ENCODE measurements around the gene PITPNM3.

Gene PITPNM3

DNA sequence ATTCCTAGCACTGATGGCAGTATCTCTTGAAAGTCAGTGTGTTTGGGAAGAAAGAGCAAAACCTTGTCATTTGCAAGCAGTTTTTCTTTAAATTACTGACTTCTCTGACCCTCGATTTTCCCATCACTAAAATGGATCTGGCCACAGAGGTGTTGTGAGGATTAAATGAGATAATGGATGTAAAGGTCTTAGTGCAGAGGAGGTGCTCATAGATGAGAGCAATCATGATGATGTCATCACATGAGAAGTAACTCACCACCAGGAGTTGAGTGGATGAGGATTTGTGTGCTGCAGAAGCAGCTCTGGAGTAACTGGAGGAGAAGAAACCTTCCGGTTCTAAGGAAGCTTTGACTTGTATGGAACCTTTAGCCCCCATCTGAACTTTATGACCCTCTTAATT is 30.6 kb downstream of the PITPNM3 start:
- Histone ChIP-seq H2AFZ (ENCODE audit: low read length) (no peak overlapping the region), H3K9me2 (replicated peaks; ENCODE audit: low read depth, low read length) (no peaks in the 10 kb centered on the region), H3K9me3 (ENCODE audit: insufficient read depth, low read depth, low read length) (no peaks in the 10 kb centered on the region), H3K4me1 (ENCODE audit: insufficient read depth, low read length, poor library complexity, severe bottlenecking) (no peaks in the 10 kb centered on the region), H3K79me2 (ENCODE audit: insufficient read depth, low read length) (no peaks in the 10 kb centered on the region), H4K20me1 (ENCODE audit: insufficient read depth, low read length, poor library complexity, severe bottlenecking) (no peaks in the 10 kb centered on the region), H3F3A (ENCODE audit: low read depth) (no peaks in the 10 kb centered on the region), H3K4me3 (ENCODE audit: low read length, poor library complexity, severe bottlenecking) (no peak overlapping the region), H3K36me3 (ENCODE audit: insufficient read depth, low read length) (no peaks in the 10 kb centered on the region), H3K4me2 (ENCODE audit: low read depth, low read length, poor library complexity, severe bottlenecking) (no peak overlapping the region), H3K9ac (ENCODE audit: low read depth, low read length, poor library complexity, severe bottlenecking) (no peak overlapping the region), H3K27me3 (ENCODE audit: insufficient read depth, low read length, poor library complexity, severe bottlenecking) (no peaks in the 10 kb centered on the region)
- TF ChIP-seq EZH2phosphoT487 (IDR thresholded peaks at IDR 0.05; ENCODE audit: borderline replicate concordance): no peak
- TF ChIP-seq, protein P1, sequence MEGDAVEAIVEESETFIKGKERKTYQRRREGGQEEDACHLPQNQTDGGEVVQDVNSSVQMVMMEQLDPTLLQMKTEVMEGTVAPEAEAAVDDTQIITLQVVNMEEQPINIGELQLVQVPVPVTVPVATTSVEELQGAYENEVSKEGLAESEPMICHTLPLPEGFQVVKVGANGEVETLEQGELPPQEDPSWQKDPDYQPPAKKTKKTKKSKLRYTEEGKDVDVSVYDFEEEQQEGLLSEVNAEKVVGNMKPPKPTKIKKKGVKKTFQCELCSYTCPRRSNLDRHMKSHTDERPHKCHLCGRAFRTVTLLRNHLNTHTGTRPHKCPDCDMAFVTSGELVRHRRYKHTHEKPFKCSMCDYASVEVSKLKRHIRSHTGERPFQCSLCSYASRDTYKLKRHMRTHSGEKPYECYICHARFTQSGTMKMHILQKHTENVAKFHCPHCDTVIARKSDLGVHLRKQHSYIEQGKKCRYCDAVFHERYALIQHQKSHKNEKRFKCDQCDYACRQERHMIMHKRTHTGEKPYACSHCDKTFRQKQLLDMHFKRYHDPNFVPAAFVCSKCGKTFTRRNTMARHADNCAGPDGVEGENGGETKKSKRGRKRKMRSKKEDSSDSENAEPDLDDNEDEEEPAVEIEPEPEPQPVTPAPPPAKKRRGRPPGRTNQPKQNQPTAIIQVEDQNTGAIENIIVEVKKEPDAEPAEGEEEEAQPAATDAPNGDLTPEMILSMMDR (conservative IDR thresholded peaks at IDR 0.05; ENCODE audit: low read length): no peak

DNA sequence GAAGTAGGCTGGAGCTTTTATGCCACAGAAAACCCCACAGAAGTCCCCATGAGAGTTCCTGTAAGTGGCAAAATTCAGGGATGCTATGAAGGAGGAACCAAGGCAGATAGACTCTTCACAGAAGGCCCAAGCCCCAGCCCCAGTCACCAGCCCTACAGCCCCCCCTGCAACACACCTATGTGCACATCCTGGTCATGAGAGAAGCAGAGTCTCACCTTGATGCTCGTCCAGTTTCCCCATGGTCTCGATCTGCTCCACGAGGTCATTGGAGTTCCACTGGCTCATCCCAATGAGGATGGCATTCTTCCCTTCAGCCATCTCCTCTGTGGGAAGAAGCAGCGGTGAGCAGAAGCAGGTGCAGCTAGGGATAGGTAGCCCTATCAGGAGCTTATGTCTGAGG is 31.2 kb downstream of the PITPNM3 start:
- no peaks in the 10 kb centered on the region for H4K20me1 ChIP-seq (ENCODE audit: insufficient read depth, low read length, poor library complexity, severe bottlenecking)
- no peaks in the 10 kb centered on the region for H3K79me2 ChIP-seq (ENCODE audit: insufficient read depth, low read length)
- H3K4me3 ChIP-seq (ENCODE audit: low read length, poor library complexity, severe bottlenecking): no peak overlapping the region
- TF ChIP-seq EZH2phosphoT487 (IDR thresholded peaks at IDR 0.05; ENCODE audit: borderline replicate concordance): no peak
- TF ChIP-seq, protein P1 (conservative IDR thresholded peaks at IDR 0.05; ENCODE audit: low read length): no peak
- no peak overlapping the region for H3K9ac ChIP-seq (ENCODE audit: low read depth, low read length, poor library complexity, severe bottlenecking)
- H3K36me3 ChIP-seq (ENCODE audit: insufficient read depth, low read length): no peaks in the 10 kb centered on the region
- no peak overlapping the region for H3K4me2 ChIP-seq (ENCODE audit: low read depth, low read length, poor library complexity, severe bottlenecking)
- no peaks in the 10 kb centered on the region for H3K27me3 ChIP-seq (ENCODE audit: insufficient read depth, low read length, poor library complexity, severe bottlenecking)
- no peaks in the 10 kb centered on the region for H3K4me1 ChIP-seq (ENCODE audit: insufficient read depth, low read length, poor library complexity, severe bottlenecking)
- no peaks in the 10 kb centered on the region for H3K9me2 ChIP-seq (replicated peaks; ENCODE audit: low read depth, low read length)
- no peak overlapping the region for H2AFZ ChIP-seq (ENCODE audit: low read length)
- no peaks in the 10 kb centered on the region for H3F3A ChIP-seq (ENCODE audit: low read depth)
- no peaks in the 10 kb centered on the region for H3K9me3 ChIP-seq (ENCODE audit: insufficient read depth, low read depth, low read length)

DNA sequence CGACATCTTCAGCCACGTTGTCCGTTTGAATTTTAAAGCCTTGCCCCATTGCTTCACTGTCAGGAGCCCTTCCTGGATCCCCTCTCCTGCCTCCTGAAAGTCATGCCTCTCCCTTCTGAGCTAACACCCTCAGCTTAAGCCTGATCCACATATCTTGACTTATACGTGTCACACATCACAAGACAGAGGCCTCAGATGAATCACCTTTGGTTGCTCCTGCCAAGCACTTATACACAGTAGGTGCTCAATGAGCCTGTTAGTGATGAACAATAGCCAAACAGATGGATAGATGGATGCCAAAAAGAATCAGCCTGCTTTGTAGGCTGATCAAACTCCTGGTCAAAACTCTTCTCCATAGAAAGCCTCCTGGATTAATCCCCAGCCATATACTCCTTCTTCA is 31.8 kb downstream of the PITPNM3 start:
- Histone ChIP-seq H3K9me3 (ENCODE audit: insufficient read depth, low read depth, low read length) (no peaks in the 10 kb centered on the region), H3K27me3 (ENCODE audit: insufficient read depth, low read length, poor library complexity, severe bottlenecking) (no peaks in the 10 kb centered on the region), H3K9me2 (replicated peaks; ENCODE audit: low read depth, low read length) (no peaks in the 10 kb centered on the region), H3K79me2 (ENCODE audit: insufficient read depth, low read length) (no peaks in the 10 kb centered on the region), H3K36me3 (ENCODE audit: insufficient read depth, low read length) (no peaks in the 10 kb centered on the region), H4K20me1 (ENCODE audit: insufficient read depth, low read length, poor library complexity, severe bottlenecking) (no peaks in the 10 kb centered on the region), H3K4me3 (ENCODE audit: low read length, poor library complexity, severe bottlenecking) (no peak overlapping the region), H3F3A (ENCODE audit: low read depth) (no peaks in the 10 kb centered on the region), H3K9ac (ENCODE audit: low read depth, low read length, poor library complexity, severe bottlenecking) (no peak overlapping the region), H3K4me2 (ENCODE audit: low read depth, low read length, poor library complexity, severe bottlenecking) (no peak overlapping the region), H2AFZ (ENCODE audit: low read length) (no peak overlapping the region), H3K4me1 (ENCODE audit: insufficient read depth, low read length, poor library complexity, severe bottlenecking) (no peaks in the 10 kb centered on the region)
- TF ChIP-seq, protein P1 (conservative IDR thresholded peaks at IDR 0.05; ENCODE audit: low read length): no peak
- no peak for TF ChIP-seq EZH2phosphoT487 (IDR thresholded peaks at IDR 0.05; ENCODE audit: borderline replicate concordance)

Data from Loucy (cell line).